Stimulated activated CD8-positive, alpha-beta memory T cell treated with anti-CD3 and anti-CD28 coated beads, Interleukin-2, amount 100 ng/mL, for 48 hours (primary cell): Measurements from ENCODE around the gene GAGE10.
"Not testable (repeated sequence)": the region's sequence is repeated elsewhere in the genome, so short reads cannot be mapped to it uniquely, and the experiment has no call there.

Experiments used
- DNase-seq, 2 donors: peaks; one replicate each; pipeline ENCODE4 v3.0.0-alpha.2; 2020; ENCODE audit warnings: low read depth in 2 of 2

The GAGE10 gene

DNA sequence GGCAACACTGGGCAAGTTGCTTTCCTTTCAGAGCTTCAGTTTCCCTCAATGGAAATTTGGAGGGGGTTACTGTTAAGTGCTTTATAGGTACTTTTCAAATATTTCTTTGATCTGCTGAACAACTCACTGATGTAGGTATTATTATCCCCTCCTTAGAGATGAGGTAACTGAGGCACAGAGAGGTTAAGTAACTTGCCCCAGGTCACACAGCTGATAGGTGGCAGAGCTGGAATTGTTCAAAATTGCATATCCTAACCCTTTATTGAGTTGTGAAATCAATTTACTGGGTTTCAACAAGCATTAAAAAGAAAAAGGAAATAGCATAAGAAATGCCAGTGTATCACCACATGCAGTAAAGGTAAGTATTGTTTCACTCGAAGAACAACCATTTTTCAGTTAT is 27.2 kb upstream of the GAGE10 start:
- no peak for DNase-seq

DNA sequence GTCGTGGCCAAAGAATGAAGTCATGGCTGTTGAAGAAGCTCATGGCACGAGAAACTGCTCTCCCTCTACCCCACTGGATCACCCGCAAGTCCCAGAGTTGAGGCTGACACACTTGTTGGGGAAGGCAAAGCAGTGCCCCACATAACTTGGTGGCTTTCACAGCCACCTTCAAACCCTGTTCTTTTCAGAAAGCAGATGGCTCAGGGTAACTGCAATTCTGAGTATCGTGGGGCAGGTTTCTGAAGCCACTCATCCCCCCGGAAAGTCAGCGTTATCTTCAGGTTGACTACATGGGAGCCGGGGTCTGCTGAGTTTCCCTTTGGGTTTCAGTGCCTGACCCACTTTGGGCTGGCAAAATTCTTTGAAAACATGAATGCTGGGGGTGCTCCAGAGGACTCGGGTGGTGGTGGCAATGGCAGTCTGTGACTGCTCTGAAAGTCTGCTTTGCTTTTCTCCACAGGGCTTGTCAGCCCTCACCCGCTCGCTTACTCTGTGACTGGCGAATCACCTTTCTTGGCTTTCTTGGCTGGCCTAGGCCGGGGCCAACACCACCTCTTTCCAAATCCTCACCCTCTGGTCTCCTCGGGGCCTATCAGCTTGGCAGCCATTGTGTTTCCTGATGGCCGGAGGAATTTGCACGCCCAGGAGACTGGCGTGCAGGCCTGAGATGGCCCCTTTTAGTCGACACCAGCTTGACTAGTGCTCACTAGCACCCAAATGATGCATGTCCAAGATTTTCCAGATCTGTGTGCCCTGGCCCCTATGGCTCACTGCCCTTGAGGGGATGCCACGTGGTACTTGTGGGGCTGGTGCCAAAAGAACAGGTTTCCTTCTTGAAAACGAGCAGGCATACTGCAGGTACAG is 26.5 kb upstream of the GAGE10 start:
- peak in 1 of 2 donors; percentile 17 for DNase-seq

DNA sequence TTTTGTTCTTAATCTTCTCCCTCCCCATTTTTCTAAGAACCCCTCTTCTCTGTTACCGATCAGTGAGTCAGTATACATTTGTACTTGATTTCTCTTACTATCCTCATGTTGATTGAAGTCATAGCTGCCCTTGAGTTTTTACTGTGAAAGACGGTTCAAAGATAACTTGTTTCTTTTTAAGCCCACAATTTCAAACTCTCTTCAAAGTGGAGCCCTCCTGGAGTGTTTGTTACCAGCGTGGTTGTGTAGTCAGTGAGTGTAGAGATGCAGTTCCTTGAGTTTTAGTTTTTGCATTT is 26.0 kb upstream of the GAGE10 start:
- no peak for DNase-seq

DNA sequence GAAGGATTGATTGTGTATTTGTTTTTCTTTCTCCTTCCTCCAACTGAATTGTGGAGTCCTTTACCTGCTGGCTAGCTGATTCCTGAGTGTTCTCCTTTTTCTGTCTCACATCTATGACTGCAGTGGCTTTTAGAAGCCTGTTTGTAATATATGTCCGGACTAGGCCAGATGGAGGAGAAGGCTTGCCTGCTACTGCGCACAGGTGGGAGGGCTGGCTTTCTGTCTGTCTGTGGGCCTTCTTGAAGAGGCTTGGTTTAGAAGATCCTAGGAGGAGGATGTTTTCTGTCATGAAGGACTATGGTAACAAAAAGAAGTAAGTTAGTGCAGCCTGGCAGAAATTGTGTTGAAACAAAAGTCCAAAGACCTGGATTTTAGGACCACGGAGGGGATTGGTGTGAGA is 25.4 kb upstream of the GAGE10 start:
- no peak for DNase-seq

DNA sequence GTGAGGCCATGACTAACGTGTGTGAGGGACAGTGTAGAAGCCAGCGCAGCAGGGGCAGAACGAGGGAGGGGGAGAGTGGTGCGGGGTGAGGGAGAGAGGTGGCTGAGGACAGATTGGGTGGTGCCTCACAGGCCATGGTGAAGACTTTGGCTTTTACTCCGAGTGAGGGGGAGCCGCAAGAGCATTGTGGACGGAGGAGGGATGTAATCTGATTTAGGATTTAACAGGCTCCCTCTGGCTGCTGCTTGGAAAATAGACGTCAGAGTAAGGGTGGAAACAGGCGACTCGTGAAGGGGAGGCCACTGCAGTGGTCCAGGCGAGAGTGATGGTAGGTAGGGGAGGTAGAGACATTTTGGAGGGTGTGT is 20.8 kb upstream of the GAGE10 start:
- DNase-seq = no peak

DNA sequence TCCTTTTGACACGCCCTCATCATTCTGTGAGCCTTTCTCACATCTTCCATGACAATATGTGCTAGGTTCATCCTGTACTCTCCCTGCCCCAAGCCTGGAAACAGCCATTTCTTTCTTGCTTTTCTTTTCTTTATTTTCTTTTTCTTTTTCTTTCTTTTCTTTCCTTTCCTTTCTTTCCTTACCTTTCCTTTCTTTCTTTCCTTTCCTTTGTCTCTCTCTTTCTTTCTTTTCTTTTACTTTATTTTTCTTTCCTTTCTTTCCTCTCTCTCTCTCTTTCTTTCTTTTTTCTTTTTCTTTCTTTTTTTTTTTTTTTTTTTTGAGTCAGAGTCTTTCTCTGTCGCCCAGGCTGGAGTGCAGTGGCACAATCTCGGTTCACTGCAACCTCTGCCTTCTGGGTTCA is 19.2 kb upstream of the GAGE10 start:
- DNase-seq = no peak

DNA sequence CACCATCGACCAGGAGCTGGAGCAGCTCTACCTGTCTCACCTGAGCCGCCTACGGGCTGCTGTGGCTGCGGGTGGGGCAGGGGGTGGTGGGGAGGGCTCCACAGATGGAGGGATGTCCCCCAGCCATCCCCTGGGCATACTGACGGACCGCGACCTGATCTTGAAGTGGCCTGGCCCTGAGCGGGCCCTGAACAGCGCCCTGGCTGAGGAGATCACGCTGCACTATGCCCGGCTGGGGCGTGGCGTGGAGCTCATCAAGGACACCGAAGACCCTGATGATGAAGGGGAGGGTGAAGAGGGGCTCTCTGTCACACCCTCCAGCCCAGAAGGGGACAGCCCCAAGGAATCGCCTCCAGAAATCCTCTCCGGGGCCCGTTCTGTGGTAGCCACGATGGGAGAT is 17.3 kb upstream of the GAGE10 start:
- no peak for DNase-seq

DNA sequence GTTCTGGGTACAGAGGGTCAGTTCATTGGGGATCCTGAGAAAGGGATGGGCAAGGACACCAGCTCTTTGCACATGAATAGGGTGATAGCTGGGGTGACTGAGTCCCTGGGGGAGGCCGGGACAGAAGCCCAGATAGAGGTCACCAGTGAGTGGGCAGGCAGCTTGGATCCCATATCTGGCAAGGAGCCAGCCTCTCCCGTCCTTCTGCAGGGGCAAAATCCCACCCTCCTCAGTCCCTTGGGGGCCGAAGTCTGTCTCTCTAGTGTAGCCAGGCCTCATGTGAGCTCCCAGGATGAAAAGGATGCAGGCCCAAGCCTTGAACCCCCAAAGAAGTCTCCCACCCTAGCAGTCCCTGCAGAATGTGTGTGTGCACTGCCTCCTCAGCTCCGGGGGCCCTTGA is 16.9 kb upstream of the GAGE10 start:
- DNase-seq = no peak

DNA sequence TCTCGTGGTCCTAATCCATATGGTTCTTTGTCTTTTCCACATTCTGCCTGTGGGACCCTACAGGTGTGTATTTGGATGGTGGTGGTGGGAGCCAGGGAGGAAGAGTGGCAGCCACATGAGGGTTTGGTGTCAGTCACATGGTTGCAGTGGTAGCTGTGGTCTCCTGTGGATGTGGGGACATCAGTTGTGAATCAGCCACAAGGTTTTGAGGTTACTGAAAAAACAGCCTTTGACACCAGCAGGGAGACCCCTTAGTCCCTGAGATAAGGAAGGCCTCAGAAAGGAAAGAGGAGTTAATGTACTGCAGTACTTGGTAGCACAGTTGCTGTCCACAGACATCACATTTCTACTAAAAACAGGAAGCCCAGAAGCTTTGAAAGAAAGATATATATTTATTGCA is 15.8 kb upstream of the GAGE10 start:
- DNase-seq = no peak

DNA sequence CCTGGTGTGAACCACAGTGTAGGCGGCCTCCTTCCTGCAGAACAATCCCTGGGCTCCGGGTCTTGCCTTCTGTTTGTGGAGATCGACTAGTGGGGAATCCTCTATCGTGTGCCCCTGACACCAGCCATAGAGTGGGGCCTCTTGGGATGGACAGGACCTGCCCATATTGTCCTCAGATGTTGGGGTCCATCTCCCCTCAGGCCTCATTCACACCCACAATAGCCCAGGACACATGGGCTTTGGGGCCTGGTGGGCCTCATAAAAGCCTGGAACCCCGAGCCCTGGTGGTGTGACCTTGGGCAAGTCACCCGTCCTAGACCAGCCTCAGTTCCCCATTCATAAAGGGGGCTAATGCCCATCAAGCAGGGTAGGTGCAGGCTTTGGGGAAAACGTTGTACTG is 13.2 kb upstream of the GAGE10 start:
- no peak for DNase-seq

DNA sequence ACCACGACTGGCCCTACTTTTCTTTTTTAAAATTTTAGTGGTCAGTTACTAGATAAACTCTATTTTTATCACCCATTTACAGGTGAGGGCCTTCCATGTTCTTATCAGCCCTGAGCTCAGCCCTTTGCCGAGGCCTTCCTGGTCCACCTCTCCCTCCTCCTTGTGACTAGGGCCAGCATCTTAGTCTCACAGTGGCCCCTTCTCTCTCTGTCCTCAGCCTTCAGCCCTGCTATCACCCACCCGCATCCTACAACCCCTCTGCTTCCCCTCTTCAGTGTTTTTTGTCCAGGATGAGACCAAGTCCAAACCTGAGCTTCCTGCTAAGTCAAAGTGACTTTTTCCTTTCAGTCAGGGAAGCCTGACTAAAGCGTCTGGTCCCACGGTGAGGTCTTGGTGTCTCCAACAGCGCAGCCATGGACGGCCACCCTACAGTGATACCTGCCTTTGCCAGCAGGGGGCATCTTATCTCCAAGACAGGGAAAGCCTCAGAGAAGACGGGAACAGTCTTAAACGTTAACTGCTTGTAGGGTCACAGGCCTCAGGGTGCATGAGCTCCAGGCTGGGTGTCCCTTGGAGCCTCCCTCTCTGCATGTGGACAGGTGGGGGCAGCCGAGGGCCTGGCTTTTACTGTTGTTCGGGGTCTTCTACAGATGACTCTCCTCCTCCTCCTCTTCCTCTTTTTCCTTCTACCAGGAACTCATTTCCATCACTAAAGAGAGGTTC is 11.7 kb upstream of the GAGE10 start:
- peak; percentile 61 to 63 for DNase-seq

DNA sequence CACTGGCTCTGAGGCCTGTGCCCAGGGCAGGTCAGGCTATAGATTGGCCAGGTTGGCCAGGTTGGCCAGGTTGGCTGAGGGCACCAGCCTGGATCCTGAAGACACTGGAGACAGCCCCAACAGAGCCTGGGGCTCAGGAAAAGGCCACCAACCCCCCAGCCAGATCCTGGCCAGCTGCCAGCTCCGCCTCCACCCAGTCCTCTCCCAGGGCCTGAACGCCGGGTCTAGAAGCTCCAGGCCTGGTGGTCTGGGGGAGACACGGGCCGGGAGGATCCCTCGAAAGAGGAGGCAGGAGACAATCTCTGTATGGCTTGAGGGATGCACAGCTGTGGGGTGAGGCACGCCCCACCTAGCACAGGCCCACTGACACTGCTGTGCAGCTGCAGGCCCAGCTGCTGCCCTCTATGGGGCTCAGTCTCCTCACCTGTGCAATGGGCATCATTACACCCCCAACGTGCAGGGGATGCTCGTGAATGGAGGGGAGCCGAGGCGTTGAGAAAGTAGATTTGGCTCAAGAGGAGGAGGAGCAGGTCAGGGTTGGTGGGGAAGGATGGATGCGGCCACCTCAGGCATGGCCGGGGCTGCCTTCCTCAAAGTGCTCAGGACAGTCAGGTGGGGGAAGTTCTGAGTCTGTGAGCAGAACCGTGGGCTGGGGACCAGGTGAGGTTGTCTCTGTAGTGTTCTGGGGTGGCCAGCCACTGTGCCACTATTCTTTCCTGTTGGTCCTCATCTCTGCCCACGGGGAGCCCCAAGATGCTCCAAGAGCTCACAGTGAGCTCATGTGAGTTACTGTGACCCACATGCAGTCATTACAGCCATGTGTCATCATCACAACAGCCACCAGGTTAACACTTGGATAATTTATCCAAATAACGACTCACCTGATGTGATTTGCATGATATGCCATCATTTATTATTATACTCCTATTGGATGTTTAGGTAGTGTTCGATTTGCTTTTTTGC is 10.8 kb upstream of the GAGE10 start:
- no peak for DNase-seq

DNA sequence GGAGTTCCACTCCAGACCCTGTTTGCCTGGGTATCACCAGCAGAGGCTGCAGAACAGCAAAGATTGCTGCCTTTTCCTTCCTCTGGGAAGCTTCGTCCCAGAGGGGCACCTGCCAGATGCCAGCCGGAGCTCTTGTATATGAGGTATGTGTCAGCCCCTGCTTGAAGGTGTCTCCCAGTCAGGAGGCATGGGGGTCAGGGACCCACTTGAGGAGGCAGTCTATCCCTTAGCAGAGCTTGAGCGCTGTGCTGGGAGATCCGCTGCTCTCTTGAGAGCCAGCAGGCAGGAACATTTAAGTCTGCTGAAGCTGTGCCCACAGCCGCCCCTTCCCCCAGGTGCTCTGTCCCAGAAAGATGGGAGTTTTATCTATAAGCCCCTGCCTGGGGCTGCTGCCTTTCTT is 4.2 kb upstream of the GAGE10 start:
- not testable (repeated sequence) for DNase-seq

DNA sequence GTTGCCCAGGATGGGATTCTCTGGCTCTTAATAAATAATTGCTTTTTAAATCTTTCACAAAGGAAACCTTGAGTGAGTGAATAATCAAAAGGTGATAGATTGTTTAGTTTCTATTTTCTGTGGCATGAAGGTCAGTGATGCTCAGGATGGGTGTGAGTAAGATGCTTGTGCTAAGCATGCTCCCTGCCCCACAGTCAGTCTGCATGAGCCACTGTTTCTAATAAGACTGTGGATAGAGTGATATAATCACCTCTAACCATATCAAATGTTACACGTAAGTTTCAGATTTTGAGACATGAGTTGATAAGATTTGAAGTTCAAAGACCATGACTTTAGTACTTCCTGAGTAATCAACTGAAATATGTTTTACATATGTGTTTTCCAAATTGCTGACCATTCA is 2.7 kb upstream of the GAGE10 start:
- no peak for DNase-seq

DNA sequence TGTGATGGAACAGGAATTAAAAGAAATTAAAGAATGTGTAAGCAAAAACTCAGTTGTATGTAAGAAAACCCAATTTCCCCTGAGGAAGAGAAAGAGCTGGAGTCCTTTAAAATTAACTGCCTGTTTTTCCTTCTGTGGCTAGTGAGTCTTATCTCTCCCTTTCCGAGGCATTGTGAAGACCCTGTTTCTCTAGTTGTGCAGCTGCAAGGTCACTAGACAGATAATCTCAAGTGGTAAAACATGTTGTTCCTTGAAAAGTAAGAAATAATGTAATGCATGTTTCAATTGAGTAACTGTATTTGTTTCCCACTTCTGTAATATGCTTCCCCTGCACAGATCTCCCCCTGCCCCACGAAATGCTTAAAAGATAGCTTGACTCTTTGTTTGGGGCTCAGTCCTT is 4.3 kb downstream of the GAGE10 start:
- DNase-seq = not testable (repeated sequence)

DNA sequence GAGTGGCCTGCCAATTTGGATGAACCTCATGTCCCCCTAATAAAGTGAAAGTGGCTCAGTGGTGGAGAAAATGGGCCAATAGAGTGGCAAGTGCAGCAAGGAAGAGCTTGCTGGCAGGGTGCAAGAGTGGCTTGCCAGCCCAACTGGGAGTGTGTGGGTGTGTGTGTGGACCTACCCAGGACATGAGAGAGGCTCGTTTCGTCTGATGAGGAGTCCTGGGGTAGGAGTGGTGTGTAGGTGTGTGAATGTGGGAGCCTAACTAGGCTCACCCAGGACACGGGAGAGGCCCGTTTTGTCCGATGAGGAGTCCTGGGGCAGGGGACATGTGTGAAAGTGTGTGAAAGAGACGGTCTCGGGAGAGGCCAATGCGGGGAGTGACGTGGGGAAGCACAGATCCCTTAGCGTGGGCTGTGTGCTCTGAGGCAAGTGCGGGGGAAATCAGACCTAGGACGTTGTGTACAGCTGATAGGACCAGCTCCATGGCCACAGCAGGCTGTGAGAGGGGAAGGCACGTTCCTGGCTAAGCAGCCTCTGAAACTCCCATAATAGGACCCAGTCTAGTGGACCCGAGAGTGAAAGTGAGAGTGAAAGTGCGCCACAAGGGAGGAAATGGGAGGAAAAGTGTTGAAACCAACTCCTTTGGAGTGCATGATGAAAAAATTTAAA is 5.3 kb downstream of the GAGE10 start:
- no peak for DNase-seq

DNA sequence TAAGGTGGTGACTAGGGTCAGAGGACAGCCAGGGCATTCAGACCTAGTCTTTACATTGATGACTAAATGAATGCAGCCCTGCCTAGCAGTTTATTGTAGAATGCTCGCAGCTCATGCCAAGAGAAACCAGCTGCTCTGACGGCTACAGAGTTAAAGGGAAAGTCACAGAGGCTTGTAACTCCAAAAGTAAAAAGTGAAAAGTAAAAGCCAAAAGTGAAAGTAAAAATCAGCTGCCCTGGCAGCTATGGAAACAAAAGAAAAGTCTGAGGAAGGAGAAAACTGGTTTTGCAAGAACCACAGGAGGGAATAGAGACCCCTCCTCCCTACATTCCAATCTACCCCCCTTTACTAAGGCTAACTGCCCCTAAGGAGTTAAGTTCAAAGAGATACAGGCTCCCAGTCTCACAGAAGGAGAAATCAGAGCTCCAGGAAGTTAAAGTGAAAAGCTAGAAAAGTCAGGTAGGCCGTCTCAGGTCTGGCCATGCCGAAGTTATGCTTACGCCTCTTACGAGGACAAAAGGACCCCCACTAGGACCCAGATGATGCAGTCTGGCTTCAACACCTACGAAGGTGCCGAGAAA is 6.0 kb downstream of the GAGE10 start:
- no peak for DNase-seq

DNA sequence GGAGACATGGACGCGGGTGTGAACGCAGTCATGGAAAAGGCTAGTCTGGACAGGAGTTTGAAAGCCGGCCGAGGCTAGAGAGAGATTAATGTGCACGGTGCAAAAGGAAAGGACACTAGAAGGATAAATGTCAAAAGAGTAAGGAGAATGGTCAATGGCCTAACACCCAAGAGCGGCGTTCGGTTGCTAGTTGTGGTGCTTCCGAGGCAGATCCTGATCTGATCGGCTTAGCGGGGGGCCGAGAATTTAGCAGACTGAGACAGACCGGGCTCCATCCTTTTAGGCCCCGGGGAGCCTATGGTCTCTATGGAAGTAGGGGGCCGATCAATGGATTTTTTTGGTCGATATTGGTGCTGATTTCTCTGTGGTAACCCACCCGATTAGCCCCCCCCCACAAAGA is 6.9 kb downstream of the GAGE10 start:
- no peak for DNase-seq

DNA sequence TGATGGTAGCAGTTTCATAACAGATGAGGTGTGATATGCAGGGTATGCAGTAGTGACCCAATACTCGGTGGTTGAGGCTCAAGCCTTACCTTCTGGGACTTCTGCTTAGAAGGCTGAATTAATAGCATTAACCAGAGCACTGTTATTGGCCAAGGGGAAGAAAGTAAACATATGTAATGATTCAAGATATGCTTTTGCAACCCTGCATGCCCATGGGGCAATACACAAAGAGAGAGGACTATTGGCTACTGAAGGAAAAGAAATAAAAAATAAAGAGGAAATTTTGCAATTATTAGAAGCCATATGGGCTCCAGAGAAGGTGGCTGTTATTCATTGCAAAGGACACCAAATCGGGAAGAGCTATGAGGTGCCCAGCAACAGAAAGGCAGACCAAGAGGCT is 8.7 kb downstream of the GAGE10 start:
- DNase-seq = no peak

DNA sequence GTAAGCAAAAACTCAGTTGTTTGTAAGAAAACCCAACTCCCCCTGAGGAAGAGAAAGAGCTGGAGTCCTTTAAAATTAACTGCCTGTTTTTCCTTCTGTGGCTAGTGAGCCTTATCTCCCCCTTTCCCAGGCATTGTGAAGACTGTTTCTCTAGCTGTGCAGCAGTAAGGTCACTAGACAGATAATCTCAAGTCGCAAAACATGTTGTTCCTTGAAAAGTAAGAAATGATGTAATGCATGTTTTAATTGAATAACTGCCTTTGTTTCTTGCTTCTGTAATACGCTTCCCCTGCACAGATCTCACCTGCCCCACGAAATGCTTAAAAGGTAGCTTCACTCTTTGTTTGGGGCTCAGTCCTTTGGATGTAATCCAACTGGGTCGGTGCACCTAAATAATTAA is 12.6 kb downstream of the GAGE10 start:
- no peak for DNase-seq

DNA sequence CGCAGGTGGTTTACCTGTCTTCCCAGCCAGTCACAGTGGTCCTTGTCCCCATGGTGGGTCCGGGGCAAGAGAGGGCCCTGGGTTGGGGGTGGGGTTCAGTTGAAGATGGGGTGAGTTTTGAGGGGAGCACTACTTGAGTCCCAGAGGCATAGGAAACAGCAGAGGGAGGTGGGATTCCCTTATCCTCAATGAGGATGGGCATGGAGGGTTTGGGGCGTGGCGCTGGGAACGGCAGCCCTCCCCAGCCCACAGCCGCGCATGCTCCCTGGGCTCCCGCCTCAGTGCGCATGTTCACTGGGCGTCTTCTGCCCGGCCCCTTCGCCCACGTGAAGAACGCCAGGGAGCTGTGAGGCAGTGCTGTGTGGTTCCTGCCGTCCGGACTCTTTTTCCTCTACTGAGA is 18.3 kb downstream of the GAGE10 start, which contains the start of gene GAGE12J:
GAGE12J (plus strand) TSS at position 301 of the 400 bp plus-strand sequence. CDS start 1,157 bp downstream, outside the sequence.
- not testable (repeated sequence) for DNase-seq
